Endothelial cell of umbilical vein (primary cell): ENCODE data around the gene FLVCR2. TPM values are rescaled to one million over a fixed set of nuclear protein-coding genes. Genes with fewer than 3 reads are reported as not detected.

Source experiments
- BruUV-seq: library from RNA; stranded (reverse); fragments of 400-500 nt; replicated peaks from 2 replicates; lab custom pipeline; 2021; lab: Mats Ljungman, UMichigan
- CTCF ChIA-PET: fragments of 300-600, 350-600 bp; sonication (Branson Sonifier 250); formaldehyde crosslinking; loops from one replicate; lab custom pipeline; 2021; ENCODE audit warnings: antibody characterized with exemption, inconsistent platforms; lab: Charles Lee
- POLR2A ChIA-PET: fragments of 300-600, 350-600 bp; sonication (Branson Sonifier 250); formaldehyde crosslinking; loops from one replicate; lab custom pipeline; 2021; ENCODE audit warnings: antibody characterized with exemption, inconsistent platforms; lab: Charles Lee
- DNase-seq: peaks from one replicate; pipeline ENCODE4 v3.0.0-alpha.2; 2011; ENCODE audit warnings: low read depth, low spot score
- FAIRE-seq: peaks from 2 replicates; lab custom pipeline; 2011; peaks lifted over from hg19 to GRCh38; lab: Jason Lieb, UNC
- H2AFZ ChIP-seq: 2 replicates; pipeline ENCODE4 v1.6.0; 2012; ENCODE audit warnings: low read depth, low read length, control low read depth, inconsistent platforms
- H3K27ac ChIP-seq: 2 replicates; pipeline ENCODE4 v1.5.1; 2011; ENCODE audit warnings: low read depth, mild to moderate bottlenecking, control low read depth, low read length, moderate library complexity; ENCODE audit not compliant: insufficient read depth
- H3K27me3 ChIP-seq, 2 experiments: 2 replicates each; pipeline versions ENCODE4 v1.6.0 to v1.6.1; 2011; ENCODE audit warnings: low read length in 2 of 2, mixed read lengths in 1 of 2; ENCODE audit not compliant: control insufficient read depth in 2 of 2, insufficient read depth in 2 of 2
- H3K36me3 ChIP-seq, 2 experiments: 2 replicates in 1 of 2; 3 replicates in 1 of 2; pipeline ENCODE4 v1.5.1; 2011; ENCODE audit warnings: low read length in 2 of 2, mild to moderate bottlenecking in 1 of 2, moderate library complexity in 1 of 2; ENCODE audit not compliant: control insufficient read depth in 2 of 2, insufficient read depth in 2 of 2; ENCODE audit errors: extremely low read depth in 1 of 2
- H3K4me1 ChIP-seq: 3 replicates; pipeline ENCODE4 v1.5.1; 2011; ENCODE audit warnings: mild to moderate bottlenecking, low read length; ENCODE audit not compliant: control insufficient read depth, insufficient read depth; ENCODE audit errors: extremely low read depth
- H3K4me2 ChIP-seq: 2 replicates; pipeline ENCODE4 v1.6.1; 2011; ENCODE audit warnings: low read length, control low read depth, mixed read lengths; ENCODE audit not compliant: insufficient read depth
- H3K4me3 ChIP-seq, 3 experiments: fragments of 200-600 bp in 1 of 3; sonication (generic), shearing (Covaris generic) in 1 of 3; replicated peaks in 1 of 3; 2 replicates each; pipeline ENCODE4 v1.5.1; 2011 to 2016; ENCODE audit warnings: control low read depth in 3 of 3, low read length in 3 of 3, mild to moderate bottlenecking in 2 of 3, inconsistent platforms in 1 of 3, low read depth in 1 of 3, moderate library complexity in 1 of 3; ENCODE audit not compliant: insufficient read depth in 1 of 3
- H3K79me2 ChIP-seq: 2 replicates; pipeline ENCODE4 v1.6.0; 2012; ENCODE audit warnings: low read length, inconsistent platforms; ENCODE audit not compliant: control insufficient read depth, insufficient read depth
- H3K9ac ChIP-seq: replicated peaks from 2 replicates; pipeline ENCODE3; 2011; ENCODE audit warnings: low read length, control low read depth; ENCODE audit not compliant: insufficient read depth; ENCODE audit errors: extremely low read depth
- H3K9me1 ChIP-seq: replicated peaks from 3 replicates; pipeline ENCODE4 v1.6.0; 2011; ENCODE audit warnings: mild to moderate bottlenecking, low read length; ENCODE audit not compliant: control insufficient read depth, insufficient read depth; ENCODE audit errors: extremely low read depth
- H3K9me3 ChIP-seq: replicated peaks from 2 replicates; pipeline ENCODE4 v1.5.1; 2012; ENCODE audit warnings: low read length, inconsistent platforms; ENCODE audit not compliant: control insufficient read depth, insufficient read depth
- H4K20me1 ChIP-seq: replicated peaks from 2 replicates; pipeline ENCODE3; 2011; ENCODE audit warnings: mild to moderate bottlenecking, low read length; ENCODE audit not compliant: control insufficient read depth, insufficient read depth; ENCODE audit errors: extremely low read depth
- EZH2 ChIP-seq: IDR thresholded peaks from 2 replicates; pipeline ENCODE4 v1.6.1; 2012; ENCODE audit warnings: borderline replicate concordance, low read depth, mild to moderate bottlenecking, moderate library complexity, low read length, inconsistent platforms; ENCODE audit not compliant: severe bottlenecking
- FOS ChIP-seq: IDR thresholded peaks from 2 replicates; pipeline ENCODE4 v1.6.1; 2011; ENCODE audit warnings: mild to moderate bottlenecking, low read length, moderate library complexity, borderline replicate concordance; ENCODE audit not compliant: insufficient read depth
- GATA2 ChIP-seq: IDR thresholded peaks from 2 replicates; pipeline ENCODE4 v1.7.0; 2011; ENCODE audit warnings: low read depth, mild to moderate bottlenecking, moderate library complexity, mixed read lengths, low read length; ENCODE audit not compliant: insufficient read length, insufficient read depth
- JUN ChIP-seq: IDR thresholded peaks from 2 replicates; pipeline ENCODE4 v1.6.1; 2011; ENCODE audit warnings: borderline replicate concordance, low read depth; ENCODE audit not compliant: insufficient read length, insufficient read depth
- MYC ChIP-seq: IDR thresholded peaks from one replicate; pipeline ENCODE4 v1.6.1; 2011; ENCODE audit warnings: mild to moderate bottlenecking, low read depth, low read length
- POLR2A ChIP-seq: IDR thresholded peaks from 2 replicates; pipeline ENCODE4 v1.6.1; 2012; ENCODE audit warnings: low read depth, mild to moderate bottlenecking, control low read depth, low read length
- POLR2AphosphoS5 ChIP-seq: IDR thresholded peaks from 2 replicates; pipeline ENCODE4 v1.6.1; 2012; ENCODE audit warnings: low read depth, mild to moderate bottlenecking, control low read depth, low read length, moderate library complexity; ENCODE audit not compliant: insufficient read depth
- dilution Hi-C: fragments of 300-500 bp; cut with MboI; formaldehyde crosslinking; loops from one replicate; pipeline ENCODE4 v1.15.0; 2019; ENCODE audit warnings: low sequenced_read_pairs; ENCODE audit not compliant: extremely low pct_ligation_motif_present
- intact Hi-C: fragments of 100-400 bp; cut with micrococcal nuclease; formaldehyde crosslinking; loops from one replicate; pipeline ENCODE4 v1.10.0; 2022
- polyA plus RNA-seq, 4 experiments: library from polyadenylated mRNA; depleted of rRNA in 3 of 4; stranded (reverse) in 3 of 4; unstranded in 1 of 4; fragments of >200 nt; gene quantifications; 2 replicates each; pipeline versions ENCODE4 v1.2.1 to v1.2.3, GENCODE V29; 2011 to 2012; ENCODE audit warnings: missing spikeins in 1 of 4
- total RNA-seq: library from RNA; stranded (reverse); gene quantifications from 2 replicates; pipeline ENCODE4 v1.2.3, GENCODE V29; 2021
- TF ChIP-seq, protein P1 (sequence below), 2 donors: IDR thresholded peaks; 1 replicate in 1 of 2; 2 replicates in 1 of 2; pipeline ENCODE4 v1.5.1; 2011; ENCODE audit warnings: low read length in 2 of 2, mild to moderate bottlenecking in 2 of 2, moderate library complexity in 2 of 2, control low read depth in 1 of 2, inconsistent platforms in 1 of 2, low read depth in 1 of 2; ENCODE audit not compliant: insufficient read depth in 1 of 2; ENCODE audit errors: extremely low read depth in 1 of 2
- TF ChIP-seq, protein P2 (sequence below): IDR thresholded peaks from 2 replicates; pipeline ENCODE4 v1.6.1; 2011; ENCODE audit not compliant: insufficient read depth, insufficient read length

The FLVCR2 gene
- total and polyA plus RNA-seq, 2 donors (not counting 3 experiments of a cell fraction or from before 2014, with no cell fraction given): 1.4 to 4.9 TPM

DNA sequence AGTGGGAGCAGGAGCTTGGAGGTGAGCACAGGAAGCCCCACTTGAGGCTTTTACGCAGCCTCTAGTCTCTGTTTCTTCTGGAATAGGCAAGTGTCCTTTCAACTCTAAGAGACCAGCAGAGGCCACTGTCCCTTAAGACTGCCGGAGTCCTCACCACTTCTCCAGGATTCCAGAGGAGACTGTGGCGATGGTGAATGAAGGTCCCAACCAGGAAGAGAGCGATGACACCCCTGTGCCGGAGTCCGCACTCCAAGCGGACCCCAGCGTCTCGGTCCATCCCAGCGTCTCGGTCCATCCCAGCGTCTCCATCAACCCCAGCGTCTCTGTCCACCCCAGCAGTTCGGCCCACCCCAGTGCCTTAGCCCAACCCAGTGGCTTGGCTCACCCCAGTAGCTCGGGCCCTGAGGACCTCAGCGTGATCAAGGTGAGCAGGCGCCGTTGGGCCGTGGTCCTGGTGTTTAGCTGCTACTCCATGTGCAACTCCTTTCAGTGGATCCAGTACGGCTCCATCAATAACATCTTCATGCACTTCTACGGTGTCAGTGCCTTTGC lies 442 bp downstream of the FLVCR2 start:
- H3K9me1 ChIP-seq: no peaks in the 10 kb centered on the region
- peak overlapping the region in 2 of 3 experiments; percentile 50 to 53 for H3K4me3 ChIP-seq
- H2AFZ ChIP-seq: peak overlapping the region; percentile 86
- dilution Hi-C loops (no loop called here), intact Hi-C loops (loop anchor here (2.0 kb wide), 1 partner anchor 808 kb away; no protein-coding TSS in a partner anchor)
- FAIRE-seq: peak; percentile 72
- peaks cover 18% of the 10 kb centered on the region for H3K4me1 ChIP-seq
- no peaks in the 10 kb centered on the region for H3K9me3 ChIP-seq
- H3K36me3 ChIP-seq: no peaks in the 10 kb centered on the region
- no TSS peak for BruUV-seq
- no peaks in the 10 kb centered on the region for H4K20me1 ChIP-seq
- no peaks in the 10 kb centered on the region for H3K79me2 ChIP-seq
- CTCF ChIA-PET: interaction anchor here (1.1 to 10.0 kb wide), 14 partner anchors 9 to 403 kb away, joined by 3 to 309 read pairs (median 8); partner anchors contain the start of genes ERG28, TGFB3 and TTLL5
- POLR2A ChIA-PET: no interaction called here
- DNase-seq: peak; percentile 61
- TF ChIP-seq MYC: no peak
- TF ChIP-seq, protein P1, sequence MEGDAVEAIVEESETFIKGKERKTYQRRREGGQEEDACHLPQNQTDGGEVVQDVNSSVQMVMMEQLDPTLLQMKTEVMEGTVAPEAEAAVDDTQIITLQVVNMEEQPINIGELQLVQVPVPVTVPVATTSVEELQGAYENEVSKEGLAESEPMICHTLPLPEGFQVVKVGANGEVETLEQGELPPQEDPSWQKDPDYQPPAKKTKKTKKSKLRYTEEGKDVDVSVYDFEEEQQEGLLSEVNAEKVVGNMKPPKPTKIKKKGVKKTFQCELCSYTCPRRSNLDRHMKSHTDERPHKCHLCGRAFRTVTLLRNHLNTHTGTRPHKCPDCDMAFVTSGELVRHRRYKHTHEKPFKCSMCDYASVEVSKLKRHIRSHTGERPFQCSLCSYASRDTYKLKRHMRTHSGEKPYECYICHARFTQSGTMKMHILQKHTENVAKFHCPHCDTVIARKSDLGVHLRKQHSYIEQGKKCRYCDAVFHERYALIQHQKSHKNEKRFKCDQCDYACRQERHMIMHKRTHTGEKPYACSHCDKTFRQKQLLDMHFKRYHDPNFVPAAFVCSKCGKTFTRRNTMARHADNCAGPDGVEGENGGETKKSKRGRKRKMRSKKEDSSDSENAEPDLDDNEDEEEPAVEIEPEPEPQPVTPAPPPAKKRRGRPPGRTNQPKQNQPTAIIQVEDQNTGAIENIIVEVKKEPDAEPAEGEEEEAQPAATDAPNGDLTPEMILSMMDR (IDR thresholded peaks at IDR 0.05; ENCODE audit: extremely low read depth in 1 of 2, insufficient read depth in 1 of 2, low read depth in 1 of 2, low read length in 2 of 2): peak in 1 of 2 donors; percentile 36
- no peak overlapping the region for H3K27ac ChIP-seq
- H3K27me3 ChIP-seq: peaks cover 0 to 4% of the 10 kb centered on the region in 2 experiments
- H3K9ac ChIP-seq: no peak overlapping the region
- peak overlapping the region; percentile 54 for H3K4me2 ChIP-seq

DNA sequence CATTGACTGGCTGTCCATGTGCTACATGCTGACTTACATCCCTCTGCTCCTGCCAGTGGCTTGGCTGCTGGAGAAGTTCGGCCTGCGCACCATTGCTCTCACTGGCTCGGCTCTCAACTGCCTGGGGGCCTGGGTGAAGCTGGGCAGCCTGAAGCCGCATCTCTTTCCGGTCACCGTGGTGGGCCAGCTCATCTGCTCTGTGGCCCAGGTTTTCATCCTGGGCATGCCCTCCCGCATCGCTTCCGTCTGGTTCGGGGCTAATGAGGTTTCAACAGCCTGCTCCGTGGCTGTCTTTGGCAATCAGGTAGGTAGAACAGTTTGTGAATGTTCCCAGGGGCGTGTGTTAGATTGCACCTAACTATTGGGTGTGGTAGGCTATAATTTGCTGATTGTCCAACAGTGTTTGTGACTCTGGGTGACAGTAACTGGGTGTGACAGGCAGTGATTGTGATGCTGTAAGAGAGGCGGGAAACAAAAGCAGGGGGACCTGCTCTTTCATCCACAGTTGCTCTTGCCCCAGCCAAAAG lies 981 bp downstream of the FLVCR2 start:
- intact Hi-C loops: loop anchor here (2.0 kb wide), 1 partner anchor 807 kb away; no protein-coding TSS in a partner anchor
- H3K4me3 ChIP-seq: peak overlapping the region in 1 of 3 experiments; percentile 50
- H3K27ac ChIP-seq: no peak overlapping the region
- no peaks in the 10 kb centered on the region for H3K9me1 ChIP-seq
- CTCF ChIA-PET: interaction anchor here (1.5 to 10.0 kb wide), 2 partner anchors 72 to 85 kb away, joined by 3 to 309 read pairs; no protein-coding TSS in a partner anchor
- peaks cover 13% of the 10 kb centered on the region for H3K4me1 ChIP-seq
- TF ChIP-seq POLR2AphosphoS5 (no peak), GATA2 (no peak), MYC (no peak), POLR2A (no peak), EZH2 (no peak), FOS (no peak), JUN (no peak)
- TF ChIP-seq, protein P1 (IDR thresholded peaks at IDR 0.05; ENCODE audit: extremely low read depth in 1 of 2, insufficient read depth in 1 of 2, low read depth in 1 of 2, low read length in 2 of 2): no peak
- TF ChIP-seq, protein P2, sequence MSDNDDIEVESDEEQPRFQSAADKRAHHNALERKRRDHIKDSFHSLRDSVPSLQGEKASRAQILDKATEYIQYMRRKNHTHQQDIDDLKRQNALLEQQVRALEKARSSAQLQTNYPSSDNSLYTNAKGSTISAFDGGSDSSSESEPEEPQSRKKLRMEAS: no peak
- no peak overlapping the region for H3K9ac ChIP-seq
- peaks cover 0 to 4% of the 10 kb centered on the region in 2 experiments for H3K27me3 ChIP-seq
- H3K36me3 ChIP-seq: no peaks in the 10 kb centered on the region
- no peaks in the 10 kb centered on the region for H4K20me1 ChIP-seq
- FAIRE-seq (no peak), DNase-seq (no peak)
- dilution Hi-C loops: no loop called here
- no peak overlapping the region for H2AFZ ChIP-seq
- H3K9me3 ChIP-seq: no peaks in the 10 kb centered on the region
- POLR2A ChIA-PET: no interaction called here
- no peak overlapping the region for H3K4me2 ChIP-seq
- no TSS peak for BruUV-seq
- H3K79me2 ChIP-seq: no peaks in the 10 kb centered on the region
